ENCODE measurements around the gene TDG. TPM values are rescaled to one million over a fixed set of nuclear protein-coding genes. Genes with fewer than 3 reads are reported as not detected.
"Not testable (repeated sequence)": the region's sequence is repeated elsewhere in the genome, so short reads cannot be mapped to it uniquely, and the experiment has no call there.

Gene TDG
- total RNA-seq, 1 experiment from 2014 or later: 32.0 TPM

GRCh38 chr12:103960616-103961227 lies 5.0 kb upstream of the TDG start:
- DNase-seq (ENCODE audit: low spot score): no peak

GRCh38 chr12:103962493-103962892 lies 3.2 kb upstream of the TDG start:
- DNase-seq (ENCODE audit: low spot score): no peak

GRCh38 chr12:103964805-103965204 lies 867 bp upstream of the TDG start:
- DNase-seq (ENCODE audit: low spot score): no peak

- DNase-seq (ENCODE audit: low spot score): no peak
Observed at GRCh38 chr12:103965255-103965589, 450 bp upstream of the TDG start.

GRCh38 chr12:103966736-103967135 lies 1.1 kb downstream of the TDG start:
- no peak for DNase-seq (ENCODE audit: low spot score)

- no peak for DNase-seq (ENCODE audit: low spot score)
Observed at GRCh38 chr12:103969391-103969790, 3.7 kb downstream of the TDG start.

GRCh38 chr12:103973909-103974308 lies 8.2 kb downstream of the TDG start:
- DNase-seq (ENCODE audit: low spot score): no peak

GRCh38 chr12:103975368-103975767 lies 9.7 kb downstream of the TDG start:
- DNase-seq (ENCODE audit: low spot score): no peak

GRCh38 chr12:103978384-103978982 lies 12.8 kb downstream of the TDG start:
- no peak for DNase-seq (ENCODE audit: low spot score)

GRCh38 chr12:103986829-103987228 lies 21.2 kb downstream of the TDG start:
- no peak for DNase-seq (ENCODE audit: low spot score)

GRCh38 chr12:103994235-103994634 lies 28.6 kb downstream of the TDG start:
- no peak for DNase-seq (ENCODE audit: low spot score)

- DNase-seq (ENCODE audit: low spot score): no peak
Observed at GRCh38 chr12:103996595-103996994, 30.9 kb downstream of the TDG start.

GRCh38 chr12:103997286-103997900 lies 31.7 kb downstream of the TDG start:
- no peak for DNase-seq (ENCODE audit: low spot score)

- DNase-seq (ENCODE audit: low spot score): no peak
Observed at GRCh38 chr12:103998976-103999375, 33.3 kb downstream of the TDG start.

GRCh38 chr12:104000807-104001434 lies 35.2 kb downstream of the TDG start:
- DNase-seq (ENCODE audit: low spot score): no peak

GRCh38 chr12:104002686-104003085 lies 37.0 kb downstream of the TDG start:
- DNase-seq (ENCODE audit: low spot score): no peak

GRCh38 chr12:104003596-104003995 lies 37.9 kb downstream of the TDG start:
- no peak for DNase-seq (ENCODE audit: low spot score)

- DNase-seq (ENCODE audit: low spot score): peak; percentile 15
Observed at GRCh38 chr12:104006929-104007328, 41.3 kb downstream of the TDG start.

GRCh38 chr12:104010121-104010520 lies 44.4 kb downstream of the TDG start:
- DNase-seq (ENCODE audit: low spot score): no peak

- no peak for DNase-seq (ENCODE audit: low spot score)
Observed at GRCh38 chr12:104010606-104011169, 45.0 kb downstream of the TDG start.

GRCh38 chr12:104011253-104011652 lies 45.6 kb downstream of the TDG start:
- DNase-seq (ENCODE audit: low spot score): no peak

- no peak for DNase-seq (ENCODE audit: low spot score)
Observed at GRCh38 chr12:104012331-104012730, 46.7 kb downstream of the TDG start.

GRCh38 chr12:104021862-104022261 lies 56.2 kb downstream of the TDG start:
- DNase-seq (ENCODE audit: low spot score): not testable (repeated sequence)
